Mucosa of rectum (tissue), 2 donors: ENCODE results near the gene SLC30A10.
"Not testable (repeated sequence)": the region's sequence is repeated elsewhere in the genome, so short reads cannot be mapped to it uniquely, and the experiment has no call there.

Source experiments
- H3K27ac ChIP-seq, 2 donors: one replicate each; pipeline ENCODE4 v1.7.0; 2013; ENCODE audit warnings: inconsistent platforms in 2 of 2, low read depth in 2 of 2, low read length in 2 of 2
- H3K27me3 ChIP-seq, 2 donors: one replicate each; pipeline ENCODE4 v1.7.0; 2013; ENCODE audit warnings: low read length in 2 of 2; ENCODE audit not compliant: control insufficient read depth in 2 of 2, insufficient read depth in 2 of 2
- H3K36me3 ChIP-seq, 2 donors: one replicate each; pipeline ENCODE4 v1.7.0; 2013; ENCODE audit warnings: low read length in 2 of 2; ENCODE audit not compliant: control insufficient read depth in 2 of 2, insufficient read depth in 2 of 2
- H3K4me1 ChIP-seq, 2 donors: one replicate each; pipeline ENCODE4 v1.7.0; 2013; ENCODE audit warnings: low read length in 2 of 2, mild to moderate bottlenecking in 1 of 2; ENCODE audit not compliant: control insufficient read depth in 2 of 2, insufficient read depth in 2 of 2
- H3K4me3 ChIP-seq, 2 donors: one replicate each; pipeline ENCODE4 v1.7.0; 2013; ENCODE audit warnings: low read length in 2 of 2
- H3K9ac ChIP-seq, 2 donors: one replicate each; pipeline ENCODE4 v1.7.0; 2013; ENCODE audit warnings: low read length in 2 of 2, low read depth in 1 of 2, mild to moderate bottlenecking in 1 of 2
- H3K9me3 ChIP-seq, 2 donors: one replicate each; pipeline ENCODE4 v1.7.0; 2013; ENCODE audit warnings: low read length in 2 of 2; ENCODE audit not compliant: control insufficient read depth in 2 of 2
- donor health status: healthy.
- donor health status: Normal muscosa, but diverticular disease.

The SLC30A10 gene

GRCh38 chr1:219954736-219955421, 26.5 kb upstream of the SLC30A10 start:
- Histone ChIP-seq H3K4me1 (peaks cover 0 to 5% of the 10 kb centered on the region in 2 donors), H3K27me3 (peaks cover 6 to 30% of the 10 kb centered on the region in 2 donors), H3K9me3 (no peaks in the 10 kb centered on the region), H3K9ac (no peak overlapping the region), H3K27ac (no peak overlapping the region), H3K4me3 (no peak overlapping the region), H3K36me3 (no peaks in the 10 kb centered on the region)

GRCh38 chr1:219954052-219954451, 25.7 kb upstream of the SLC30A10 start:
- H3K9me3 ChIP-seq, result no peaks in the 10 kb centered on the region
- H3K4me3 ChIP-seq, result no peak overlapping the region
- H3K36me3 ChIP-seq, result no peaks in the 10 kb centered on the region
- no peak overlapping the region for H3K27ac ChIP-seq
- H3K27me3 ChIP-seq, result peaks cover 6 to 30% of the 10 kb centered on the region in 2 donors
- H3K9ac ChIP-seq, result no peak overlapping the region
- H3K4me1 ChIP-seq, result peaks cover 0 to 5% of the 10 kb centered on the region in 2 donors

GRCh38 chr1:219952361-219952760, 24.0 kb upstream of the SLC30A10 start:
- H3K27me3 ChIP-seq, result peaks cover 5 to 25% of the 10 kb centered on the region in 2 donors
- no peaks in the 10 kb centered on the region for H3K36me3 ChIP-seq
- H3K4me1 ChIP-seq, result no peaks in the 10 kb centered on the region
- H3K4me3 ChIP-seq, result no peak overlapping the region
- no peak overlapping the region for H3K9ac ChIP-seq
- H3K27ac ChIP-seq, result no peak overlapping the region
- no peaks in the 10 kb centered on the region for H3K9me3 ChIP-seq

- not testable (repeated sequence) for H3K9ac ChIP-seq, H3K9me3 ChIP-seq, H3K4me1 ChIP-seq, H3K36me3 ChIP-seq, H3K27ac ChIP-seq, H3K4me3 ChIP-seq
- peaks cover 10 to 22% of the 10 kb centered on the region in 2 donors for H3K27me3 ChIP-seq
These were observed 20.9 kb upstream of the SLC30A10 start for GRCh38 chr1:219949227-219949626.

- H3K36me3 ChIP-seq, H3K4me3 ChIP-seq, H3K27ac ChIP-seq, H3K4me1 ChIP-seq, H3K9ac ChIP-seq, H3K9me3 ChIP-seq: not testable (repeated sequence)
- H3K27me3 ChIP-seq, result peaks cover 10 to 17% of the 10 kb centered on the region in 2 donors
These were observed 20.4 kb upstream of the SLC30A10 start for GRCh38 chr1:219948766-219949165.

- Histone ChIP-seq H3K9me3 (no peaks in the 10 kb centered on the region), H3K36me3 (no peaks in the 10 kb centered on the region), H3K27me3 (peaks cover 13 to 29% of the 10 kb centered on the region in 2 donors), H3K9ac (no peak overlapping the region), H3K27ac (no peak overlapping the region), H3K4me1 (no peaks in the 10 kb centered on the region), H3K4me3 (no peak overlapping the region)
These were observed 17.4 kb upstream of the SLC30A10 start for GRCh38 chr1:219945795-219946194.

- no peaks in the 10 kb centered on the region for H3K4me1 ChIP-seq
- no peaks in the 10 kb centered on the region for H3K36me3 ChIP-seq
- no peak overlapping the region for H3K27ac ChIP-seq
- no peak overlapping the region for H3K4me3 ChIP-seq
- peaks cover 20 to 38% of the 10 kb centered on the region in 2 donors for H3K27me3 ChIP-seq
- H3K9me3 ChIP-seq, result no peaks in the 10 kb centered on the region
- H3K9ac ChIP-seq, result no peak overlapping the region
These were observed 13.1 kb upstream of the SLC30A10 start for GRCh38 chr1:219941179-219942118.

GRCh38 chr1:219940707-219941106, 12.3 kb upstream of the SLC30A10 start:
- Histone ChIP-seq H3K9ac (no peak overlapping the region), H3K9me3 (no peaks in the 10 kb centered on the region), H3K4me3 (no peak overlapping the region), H3K27ac (no peak overlapping the region), H3K4me1 (no peaks in the 10 kb centered on the region), H3K36me3 (no peaks in the 10 kb centered on the region), H3K27me3 (peaks cover 19 to 40% of the 10 kb centered on the region in 2 donors)

GRCh38 chr1:219938706-219939105, 10.3 kb upstream of the SLC30A10 start:
- Histone ChIP-seq H3K27ac (no peak overlapping the region), H3K4me3 (no peak overlapping the region), H3K9ac (no peak overlapping the region), H3K36me3 (no peaks in the 10 kb centered on the region), H3K9me3 (no peaks in the 10 kb centered on the region), H3K27me3 (peaks cover 15 to 37% of the 10 kb centered on the region in 2 donors), H3K4me1 (no peaks in the 10 kb centered on the region)

GRCh38 chr1:219933763-219934162, 5.4 kb upstream of the SLC30A10 start:
- H3K36me3 ChIP-seq, H3K9me3 ChIP-seq, H3K4me1 ChIP-seq, H3K9ac ChIP-seq, H3K27ac ChIP-seq, H3K4me3 ChIP-seq: not testable (repeated sequence)
- peaks cover 14 to 21% of the 10 kb centered on the region in 2 donors for H3K27me3 ChIP-seq
